Left lung (tissue), 14 donors: ENCODE data around the gene TINAGL1. TPM values are rescaled to one million over a fixed set of nuclear protein-coding genes. Genes with fewer than 3 reads are reported as not detected.
A peak's percentile ranks its signal among the peaks of the same experiment; 100 is the strongest.

Experiments used
- ATAC-seq: fragments of 200-7000 bp; cut with Tn5 transposase; one replicate; pipeline ENCODE4 v1.9.1; 2020; ENCODE audit warnings: moderate library complexity
- DNase-seq, 4 donors: peaks; one replicate each; pipeline ENCODE4 v3.0.0-alpha.2; 2013 to 2020
- H3K27ac ChIP-seq, 2 donors: fragments of 200-600 bp; sonication (generic) in 1 of 2; one replicate each; pipeline versions ENCODE4 v1.5.0 to v1.8.0; 2020 to 2021
- H3K27me3 ChIP-seq, 2 donors: fragments of 200-600 bp; sonication (generic) in 1 of 2; one replicate each; pipeline versions ENCODE4 v1.5.0 to v1.8.0; 2020 to 2021
- H3K36me3 ChIP-seq, 2 donors: fragments of 200-600 bp; sonication (generic) in 1 of 2; one replicate each; pipeline versions ENCODE4 v1.5.0 to v1.8.0; 2020 to 2021
- H3K4me1 ChIP-seq, 2 donors: fragments of 200-600 bp; one replicate each; pipeline ENCODE4 v1.8.0; 2021
- H3K4me3 ChIP-seq, 2 donors: fragments of 200-600 bp; sonication (generic) in 1 of 2; one replicate each; pipeline versions ENCODE4 v1.5.0 to v1.8.0; 2020 to 2021; ENCODE audit warnings: mild to moderate bottlenecking in 1 of 2
- H3K9me3 ChIP-seq, 2 donors: fragments of 200-600 bp; sonication (generic) in 1 of 2; one replicate each; pipeline versions ENCODE4 v1.5.0 to v1.8.0; 2020 to 2021
- CTCF ChIP-seq, 2 donors: fragments of 200-600 bp; sonication (generic) in 1 of 2; IDR thresholded peaks; one replicate each; pipeline versions ENCODE4 v1.5.0 to v1.8.0; 2021; ENCODE audit warnings: antibody characterized with exemption in 2 of 2
- intact Hi-C, 2 donors: fragments of 100-400 bp; cut with DNase I; formaldehyde crosslinking; loops; one replicate each; pipeline versions ENCODE4 v1.11.2 to v1.14.2; 2022
- long read RNA-seq, 12 donors: library from polyadenylated mRNA in 2 of 12; unstranded in 2 of 12; transcript quantifications; one replicate each; pipeline ENCODE4 v2.0.0 and lab custom pipeline, GENCODE V29; 2019 to 2026
- polyA plus RNA-seq, 6 donors: library from polyadenylated mRNA; unstranded; fragments of 120-200 nt; gene quantifications; one replicate each; pipeline ENCODE4 v1.2.1, GENCODE V29; 2013; ENCODE audit not compliant: insufficient read length in 6 of 6
- total RNA-seq, 2 donors: library from RNA; stranded (reverse); fragmentation: NEBNext Ultra II Directional; extraction: Animal tissue kit (Norgen Biotek cat#: 25700); gene quantifications; one replicate each; pipeline ENCODE4 v1.2.1, GENCODE V29; 2021
- donor health status: DM: no; HTN: yes; CAD: no.
- donor health status: DM: no; HTN: no; CAD: no.

Gene TINAGL1
- 100 to 1,000 TPM in 1 of 2 donors, 10 to 100 TPM in 1; 66.6 to 106 TPM for total RNA-seq
- 10 to 100 TPM; 34.0 to 55.1 (median 45.7) TPM for polyA plus RNA-seq
- long read RNA-seq, donor 1, transcript TINAGL1-201 (12 exons, 2,187 nt): major isoform, 14 of 16 reads
- long read RNA-seq, donor 1, partial matches to known transcripts: 0 of 16 reads
- long read RNA-seq, donor 1, other reads (novel, unspliced or antisense): 0 of 16 reads
- long read RNA-seq, donor 2, transcript TINAGL1-201 (12 exons, 2,187 nt): major isoform, 5 of 5 reads
- long read RNA-seq, donor 2, partial matches to known transcripts: 0 of 5 reads
- long read RNA-seq, donor 2, other reads (novel, unspliced or antisense): 0 of 5 reads
- long read RNA-seq, donor 3, partial matches to known transcripts: 49 of 52 reads
- long read RNA-seq, donor 3, other reads (novel, unspliced or antisense): 0 of 52 reads
- long read RNA-seq, donor 4, transcript TINAGL1-201 (12 exons, 2,187 nt): major isoform, 11 of 19 reads
- long read RNA-seq, donor 4, partial matches to known transcripts: 3 of 19 reads
- long read RNA-seq, donor 4, other reads (novel, unspliced or antisense): 5 of 19 reads
- long read RNA-seq, donor 5, transcript TINAGL1-201 (12 exons, 2,187 nt): major isoform, 8 of 60 reads
- long read RNA-seq, donor 5, partial matches to known transcripts: 51 of 60 reads
- long read RNA-seq, donor 5, other reads (novel, unspliced or antisense): 0 of 60 reads
- long read RNA-seq, donor 6, partial matches to known transcripts: 0 of 3 reads
- long read RNA-seq, donor 6, other reads (novel, unspliced or antisense): 0 of 3 reads
- long read RNA-seq, donor 7, transcript TINAGL1-201 (12 exons, 2,187 nt): major isoform, 5 of 44 reads
- long read RNA-seq, donor 7, partial matches to known transcripts: 39 of 44 reads
- long read RNA-seq, donor 7, other reads (novel, unspliced or antisense): 0 of 44 reads
- long read RNA-seq, donor 8, transcript TINAGL1-201 (12 exons, 2,187 nt): major isoform, 10 of 10 reads
- long read RNA-seq, donor 8, partial matches to known transcripts: 0 of 10 reads
- long read RNA-seq, donor 8, other reads (novel, unspliced or antisense): 0 of 10 reads
- long read RNA-seq, donor 9: 0 reads
- long read RNA-seq, donor 10, transcript TINAGL1-201 (12 exons, 2,187 nt): major isoform, 53 of 76 reads
- long read RNA-seq, donor 10, partial matches to known transcripts: 10 of 76 reads
- long read RNA-seq, donor 10, other reads (novel, unspliced or antisense): 13 of 76 reads
- long read RNA-seq, donor 11, partial matches to known transcripts: 0 of 1 reads
- long read RNA-seq, donor 11, other reads (novel, unspliced or antisense): 0 of 1 reads
- long read RNA-seq, donor 12, transcript TINAGL1-201 (12 exons, 2,187 nt): major isoform, 8 of 76 reads
- long read RNA-seq, donor 12, partial matches to known transcripts: 67 of 76 reads
- long read RNA-seq, donor 12, other reads (novel, unspliced or antisense): 0 of 76 reads

GRCh38 chr1:31576201-31576669 lies at the start of gene TINAGL1:
TINAGL1 (plus strand) TSS chr1:31576515; CDS start chr1:31577149, 634 bp downstream.
- Histone ChIP-seq H3K36me3 (no peaks in the 10 kb centered on the region), H3K27ac (peak within 1 kb of the TSS; percentile 66 to 67), H3K4me3 (peak within 1 kb of the TSS; percentile 27 to 54), H3K27me3 (peaks cover 0 to 17% of the 10 kb centered on the region in 2 donors), H3K4me1 (peaks cover 19 to 47% of the 10 kb centered on the region in 2 donors), H3K9me3 (no peaks in the 10 kb centered on the region)
- intact Hi-C loops: loop anchor here in 1 of 2 donors (10.0 kb wide), 1 partner anchor 209 kb away; no protein-coding TSS in a partner anchor
- ATAC-seq: peak; percentile 79
- peak in 3 of 4 donors; percentile 63 to 86 (median 75) for DNase-seq
- no peak for TF ChIP-seq CTCF (IDR thresholded peaks at IDR 0.05)

GRCh38 chr1:31529999-31530684 lies 46.2 kb upstream of the TINAGL1 start:
- Histone ChIP-seq H3K4me3 (no peak overlapping the region), H3K27me3 (peaks cover 0 to 6% of the 10 kb centered on the region in 2 donors), H3K4me1 (no peaks in the 10 kb centered on the region), H3K9me3 (no peaks in the 10 kb centered on the region), H3K27ac (no peak overlapping the region), H3K36me3 (no peaks in the 10 kb centered on the region)
- TF ChIP-seq CTCF (IDR thresholded peaks at IDR 0.05): no peak
- intact Hi-C loops: no loop called here
- ATAC-seq: no peak
- no peak for DNase-seq

- H3K36me3 ChIP-seq: no peaks in the 10 kb centered on the region
- H3K9me3 ChIP-seq: no peaks in the 10 kb centered on the region
- peak; percentile 48 for ATAC-seq
- no peak overlapping the region for H3K27ac ChIP-seq
- peak in 1 of 4 donors; percentile 33 for DNase-seq
- H3K4me1 ChIP-seq: no peaks in the 10 kb centered on the region
- H3K4me3 ChIP-seq: no peak overlapping the region
- intact Hi-C loops: no loop called here
- H3K27me3 ChIP-seq: peaks cover 0 to 10% of the 10 kb centered on the region in 2 donors
- TF ChIP-seq CTCF (IDR thresholded peaks at IDR 0.05): no peak
These were observed 44.9 kb upstream of the TINAGL1 start for GRCh38 chr1:31531177-31531999.

- intact Hi-C loops: no loop called here
- H3K27me3 ChIP-seq: peaks cover 0 to 10% of the 10 kb centered on the region in 2 donors
These were observed 44.1 kb upstream of the TINAGL1 start for GRCh38 chr1:31532173-31532572.

More at GRCh38 chr1:31532173-31532572, 44.1 kb upstream of the TINAGL1 start:
- Histone ChIP-seq H3K36me3 (no peaks in the 10 kb centered on the region), H3K4me3 (no peak overlapping the region), H3K4me1 (no peaks in the 10 kb centered on the region), H3K9me3 (no peaks in the 10 kb centered on the region), H3K27ac (no peak overlapping the region)
- DNase-seq (no peak), ATAC-seq (no peak)
- no peak for TF ChIP-seq CTCF (IDR thresholded peaks at IDR 0.05)
